KBM-7 (cell line): ENCODE measurements around the gene FAM181B.

ENCODE experiments used
- DNase-seq: peaks from one replicate; pipeline ENCODE4 v3.0.0-alpha.2; 2015
- in situ Hi-C: fragments of 300-500 bp; cut with MboI; formaldehyde crosslinking; loops from 2 replicates; pipeline ENCODE4 v1.14.3; 2020; ENCODE audit warnings: low sequenced_read_pairs, low pct_unique_long_range_greater_than_20kb, mixed read lengths

FAM181B gene, protein sequence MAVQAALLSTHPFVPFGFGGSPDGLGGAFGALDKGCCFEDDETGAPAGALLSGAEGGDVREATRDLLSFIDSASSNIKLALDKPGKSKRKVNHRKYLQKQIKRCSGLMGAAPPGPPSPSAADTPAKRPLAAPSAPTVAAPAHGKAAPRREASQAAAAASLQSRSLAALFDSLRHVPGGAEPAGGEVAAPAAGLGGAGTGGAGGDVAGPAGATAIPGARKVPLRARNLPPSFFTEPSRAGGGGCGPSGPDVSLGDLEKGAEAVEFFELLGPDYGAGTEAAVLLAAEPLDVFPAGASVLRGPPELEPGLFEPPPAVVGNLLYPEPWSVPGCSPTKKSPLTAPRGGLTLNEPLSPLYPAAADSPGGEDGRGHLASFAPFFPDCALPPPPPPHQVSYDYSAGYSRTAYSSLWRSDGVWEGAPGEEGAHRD

DNA sequence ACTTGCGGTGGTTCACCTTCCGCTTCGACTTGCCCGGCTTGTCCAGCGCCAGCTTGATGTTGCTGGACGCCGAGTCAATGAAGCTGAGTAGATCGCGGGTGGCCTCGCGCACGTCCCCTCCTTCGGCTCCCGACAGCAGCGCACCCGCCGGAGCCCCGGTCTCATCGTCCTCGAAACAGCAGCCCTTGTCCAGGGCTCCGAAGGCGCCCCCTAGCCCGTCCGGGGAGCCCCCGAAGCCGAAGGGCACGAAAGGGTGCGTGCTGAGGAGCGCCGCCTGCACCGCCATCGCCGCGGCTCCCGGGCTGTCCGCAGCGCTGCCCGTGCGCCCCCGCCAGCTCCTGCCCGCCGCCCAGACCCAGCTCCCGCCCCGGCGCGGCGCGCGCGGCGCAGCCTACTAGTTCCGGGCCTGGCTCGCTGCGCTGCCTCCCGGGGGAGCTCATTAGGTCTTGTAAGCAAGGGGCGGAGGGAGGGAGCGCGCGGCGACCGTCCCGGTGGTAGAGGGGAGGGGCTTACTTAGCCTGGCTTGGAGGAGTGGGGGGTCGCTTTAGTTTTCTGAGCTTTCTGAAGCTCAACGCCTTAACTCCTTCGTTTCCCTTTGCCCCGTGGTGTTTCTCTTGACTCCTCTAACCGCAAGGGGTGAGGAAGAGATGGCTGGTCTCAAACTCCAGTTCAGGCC, at the start of gene FAM181B:
Gene FAM181B, minus strand, starts transcription at position 421 of the 676 bp plus-strand sequence. Its CDS starts 135 bp downstream, at position 286.
- peak; percentile 57 for DNase-seq
- in situ Hi-C loops, result no loop called here

DNA sequence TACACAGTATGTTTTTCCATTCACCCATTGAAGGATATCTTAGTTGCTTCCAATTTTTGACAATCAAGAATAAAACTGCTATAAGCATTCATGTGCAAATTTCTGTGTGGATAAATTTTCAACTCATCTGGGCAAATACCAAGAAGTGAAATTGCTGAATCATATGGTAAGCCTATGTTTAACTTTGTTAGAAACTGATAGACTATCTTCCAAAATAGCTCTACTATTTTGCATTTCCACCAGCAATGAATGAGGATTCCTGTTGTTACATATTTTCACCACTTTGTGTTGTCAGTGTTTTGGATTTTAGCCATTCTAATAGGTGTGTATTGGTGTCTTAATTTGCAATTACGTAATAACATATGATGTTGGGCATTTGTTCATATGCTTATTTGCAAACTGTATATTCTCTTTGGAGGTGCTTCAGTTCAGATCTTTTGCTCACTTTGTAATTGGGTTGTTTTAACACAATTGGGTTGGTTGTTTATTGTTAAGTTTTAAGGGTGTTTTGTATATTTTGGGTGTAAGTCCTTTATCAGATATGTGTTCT, 49.2 kb upstream of the FAM181B start:
- in situ Hi-C loops, result no loop called here
- no peak for DNase-seq

DNA sequence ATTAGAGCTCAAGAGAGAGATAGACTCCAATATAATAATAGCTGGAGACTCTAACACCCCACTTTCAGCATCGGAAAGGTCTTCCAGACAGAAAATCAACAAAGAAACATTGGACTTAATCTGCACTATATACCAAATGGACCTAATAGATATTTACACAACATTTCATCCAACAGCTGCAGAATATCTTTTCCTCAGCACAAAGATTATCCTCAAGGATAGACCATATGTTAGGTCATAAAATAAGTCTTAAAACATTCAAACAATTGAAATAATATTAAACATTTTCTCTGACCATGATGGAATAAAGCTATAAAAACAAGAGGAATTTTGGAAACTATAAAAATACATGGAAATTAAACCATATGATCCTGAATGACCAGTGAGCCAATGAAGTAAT, 45.1 kb upstream of the FAM181B start:
- in situ Hi-C loops, result no loop called here
- DNase-seq, result no peak

DNA sequence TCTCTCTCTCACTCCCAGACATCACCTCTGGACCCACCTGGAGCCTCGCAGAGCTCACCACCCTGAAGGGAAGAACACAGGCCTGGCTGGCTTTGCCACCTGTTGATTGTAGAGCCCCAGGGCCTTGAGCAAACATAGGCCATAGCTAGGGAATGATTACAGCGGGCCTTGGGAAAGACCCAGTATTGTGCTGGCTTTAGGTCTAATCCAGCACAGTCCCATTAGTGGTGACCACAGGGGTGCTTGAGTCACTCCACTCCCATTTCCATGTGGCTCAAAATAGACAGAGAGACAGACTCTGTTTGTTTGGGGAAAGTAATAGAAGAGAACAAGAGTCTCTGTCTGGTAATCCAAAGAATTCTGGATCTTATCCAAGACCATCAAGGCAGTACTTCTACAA, 42.7 kb upstream of the FAM181B start:
- DNase-seq, result no peak

DNA sequence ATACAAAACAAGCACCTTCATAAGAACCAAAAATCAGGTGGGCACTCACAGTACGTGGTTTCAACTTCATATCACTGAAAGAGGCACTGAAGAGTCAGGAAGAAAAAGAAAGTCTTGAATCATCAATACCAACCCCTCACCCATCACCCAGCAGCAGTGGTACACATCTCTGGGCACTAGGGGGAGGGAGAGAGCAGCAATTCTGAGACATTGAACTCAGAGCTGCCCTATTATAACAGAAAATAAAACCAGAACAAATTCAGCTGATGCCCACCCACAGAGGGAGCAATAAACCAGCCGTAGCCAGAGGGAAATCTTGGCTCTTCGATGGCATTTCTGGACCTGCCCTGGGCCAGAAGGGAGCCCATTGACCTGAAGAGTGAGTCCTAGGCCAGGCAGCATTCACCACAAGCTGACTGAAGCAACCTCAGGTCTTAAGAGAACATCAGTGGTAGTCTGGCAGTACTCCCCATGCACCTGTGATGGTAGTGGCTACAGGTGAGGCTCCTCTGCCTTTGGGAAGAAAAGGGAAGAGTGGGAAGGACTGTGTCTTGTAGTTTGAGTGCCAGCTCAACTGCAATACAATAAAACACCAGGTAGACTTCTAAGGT, 42.2 kb upstream of the FAM181B start:
- in situ Hi-C loops, result no loop called here
- DNase-seq, result peak; percentile 65

More for the DNA sequence above, 42.7 kb upstream of the FAM181B start:
- in situ Hi-C loops, result no loop called here

DNA sequence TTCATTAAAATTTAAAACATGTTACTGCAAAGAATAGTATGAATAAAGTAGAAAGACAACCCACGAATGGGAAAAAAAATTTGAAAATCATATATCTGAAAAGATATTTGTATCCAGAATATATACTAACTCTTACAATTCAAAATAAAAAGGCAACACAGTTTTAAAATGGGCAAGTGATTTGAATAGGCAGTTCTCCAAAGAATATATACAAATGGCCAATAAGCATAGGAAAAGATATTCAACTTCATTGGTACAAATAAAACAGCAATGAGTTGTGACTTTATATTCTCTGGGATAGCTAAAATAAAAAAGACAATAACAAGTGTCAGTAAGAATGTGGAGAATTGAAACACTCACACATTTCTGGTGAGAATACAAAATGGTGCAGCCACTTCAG, 41.6 kb upstream of the FAM181B start:
- in situ Hi-C loops, result no loop called here
- DNase-seq, result no peak

DNA sequence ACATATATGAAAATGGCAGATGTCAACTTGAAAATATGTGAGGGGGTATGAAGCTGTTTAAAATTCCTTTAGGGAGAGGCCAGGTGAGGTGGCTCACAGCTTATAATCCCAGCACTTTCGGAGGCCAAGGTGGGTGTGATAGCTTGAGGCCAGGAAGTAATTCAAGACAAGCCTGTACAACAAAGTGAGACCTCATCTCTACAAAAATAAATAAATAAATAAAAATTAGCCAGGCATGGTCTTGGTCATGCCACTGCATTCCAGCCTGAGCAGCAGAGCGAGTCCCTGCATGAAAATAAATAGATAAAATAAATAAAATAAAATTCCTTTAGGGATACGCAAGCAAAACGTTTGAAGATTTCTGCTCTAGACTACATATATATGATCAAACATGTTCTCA, 38.1 kb upstream of the FAM181B start:
- DNase-seq, result no peak
- in situ Hi-C loops, result no loop called here

DNA sequence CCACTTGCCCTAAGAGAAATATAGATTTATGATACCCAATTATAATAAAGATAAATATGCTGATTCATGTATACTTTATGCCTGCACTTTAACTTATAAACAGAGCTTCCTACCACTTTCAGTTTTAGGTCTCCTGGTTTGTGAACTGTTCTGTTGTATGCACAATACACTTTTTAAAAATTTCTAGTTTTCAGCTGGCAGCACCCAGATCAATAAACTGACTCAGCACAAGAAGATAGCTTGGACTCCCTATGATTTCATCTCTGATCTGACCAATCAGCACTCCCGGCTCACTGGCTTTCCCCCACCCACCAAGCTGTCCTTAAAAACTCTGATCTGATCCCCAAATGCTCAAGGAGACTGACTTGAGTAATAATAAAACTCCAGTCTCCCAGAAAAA, 33.5 kb upstream of the FAM181B start:
- in situ Hi-C loops, result no loop called here
- DNase-seq, result no peak

DNA sequence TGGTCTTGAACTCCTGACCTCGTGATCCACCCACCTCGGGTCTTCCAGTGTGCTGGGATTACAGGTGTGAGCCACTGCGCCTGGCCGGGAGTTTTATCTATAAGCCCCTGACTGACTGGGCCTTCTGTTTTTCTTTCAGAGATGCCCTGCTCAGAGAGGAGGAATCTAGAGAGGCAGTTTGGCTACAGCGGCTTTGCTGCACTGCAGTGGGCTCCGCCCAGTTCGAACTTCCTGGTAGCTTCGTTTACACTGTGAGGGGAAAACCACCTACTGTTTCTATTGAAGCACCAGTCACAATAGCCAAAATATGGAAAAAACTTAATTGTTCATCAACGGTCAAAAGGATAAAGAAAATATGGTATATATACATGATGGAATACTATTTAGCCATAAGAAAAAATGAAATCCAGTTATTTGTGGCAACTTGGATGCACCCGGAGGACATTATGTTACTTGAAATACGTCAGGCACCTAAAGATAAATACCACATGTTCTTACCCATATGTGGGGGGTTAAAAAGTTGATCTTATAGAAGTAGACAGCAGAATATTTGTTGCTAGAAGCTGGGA, 31.9 kb upstream of the FAM181B start:
- in situ Hi-C loops, result no loop called here
- DNase-seq, result no peak

DNA sequence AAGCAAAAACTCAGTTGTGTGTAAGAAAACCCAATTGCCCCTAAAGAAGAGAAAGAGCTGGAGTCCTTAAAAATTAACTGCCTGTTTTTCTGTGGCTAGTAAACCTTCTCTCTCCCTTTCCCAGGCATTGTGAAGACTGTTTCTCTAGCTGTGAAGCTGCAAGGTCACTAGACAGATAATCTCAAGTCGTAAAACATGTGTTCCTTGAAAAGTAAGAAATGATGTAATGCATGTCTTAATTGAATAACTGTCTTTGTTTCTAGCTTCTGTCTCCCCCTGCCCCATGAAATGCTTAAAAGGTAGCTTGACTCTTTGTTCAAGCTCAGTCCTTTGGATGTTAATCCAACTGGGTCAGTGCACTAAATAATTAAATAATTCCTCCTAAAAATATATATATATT, 29.5 kb upstream of the FAM181B start:
- in situ Hi-C loops, result no loop called here

DNA sequence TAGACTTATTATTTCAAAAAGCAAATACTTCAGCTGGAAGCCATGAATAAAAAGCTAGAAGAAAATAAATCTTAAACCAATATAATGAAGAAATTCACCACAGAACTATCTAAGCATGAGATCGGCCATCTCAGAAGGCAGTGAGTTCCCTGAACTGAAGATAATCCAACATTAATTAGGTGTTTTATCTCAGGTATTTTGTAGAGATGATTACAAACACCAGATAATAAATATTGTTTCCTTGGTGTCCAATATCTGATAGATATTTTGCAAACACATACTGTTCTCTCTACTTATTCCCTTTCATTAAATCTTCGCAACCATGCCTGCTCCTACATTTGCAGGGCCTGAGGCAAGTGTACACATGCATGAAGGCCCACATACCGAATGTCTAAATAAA, 26.0 kb upstream of the FAM181B start:
- in situ Hi-C loops, result no loop called here

More for the DNA sequence above, 29.5 kb upstream of the FAM181B start:
- no peak for DNase-seq

DNA sequence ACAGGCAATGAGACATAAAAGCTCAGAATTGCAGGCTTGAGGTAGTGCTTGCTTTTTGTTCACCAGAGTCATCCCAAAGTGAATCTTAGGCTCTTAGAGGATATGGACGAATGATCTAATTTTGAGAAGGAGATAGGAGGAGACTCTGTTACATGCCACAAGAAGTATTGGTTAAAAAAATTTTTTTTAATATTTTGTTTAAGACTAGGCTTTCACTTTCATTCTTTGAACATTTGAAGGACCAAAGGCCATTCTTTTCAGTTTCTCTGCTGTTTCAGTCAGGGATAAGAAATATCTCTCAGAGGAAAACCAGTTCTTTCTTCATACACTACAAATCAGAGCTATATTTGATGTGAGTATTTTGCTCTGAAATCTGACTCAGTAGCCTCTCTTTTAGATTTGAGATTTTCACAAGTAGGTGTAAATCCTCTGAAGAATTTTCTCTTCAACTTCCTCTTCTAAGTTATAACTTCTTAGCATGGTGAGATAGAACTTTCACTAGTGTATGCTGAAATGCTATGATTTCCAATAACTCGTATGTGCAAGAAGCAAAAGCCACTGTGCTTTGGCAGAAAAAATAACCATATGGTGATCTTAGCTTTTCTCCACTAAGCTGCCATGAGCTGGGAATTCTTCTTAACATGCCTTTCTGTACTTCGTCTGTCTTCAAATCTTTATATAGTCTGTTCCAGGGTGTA, 24.1 kb upstream of the FAM181B start:
- in situ Hi-C loops, result no loop called here
- DNase-seq, result no peak

More for the DNA sequence above, 26.0 kb upstream of the FAM181B start:
- no peak for DNase-seq

DNA sequence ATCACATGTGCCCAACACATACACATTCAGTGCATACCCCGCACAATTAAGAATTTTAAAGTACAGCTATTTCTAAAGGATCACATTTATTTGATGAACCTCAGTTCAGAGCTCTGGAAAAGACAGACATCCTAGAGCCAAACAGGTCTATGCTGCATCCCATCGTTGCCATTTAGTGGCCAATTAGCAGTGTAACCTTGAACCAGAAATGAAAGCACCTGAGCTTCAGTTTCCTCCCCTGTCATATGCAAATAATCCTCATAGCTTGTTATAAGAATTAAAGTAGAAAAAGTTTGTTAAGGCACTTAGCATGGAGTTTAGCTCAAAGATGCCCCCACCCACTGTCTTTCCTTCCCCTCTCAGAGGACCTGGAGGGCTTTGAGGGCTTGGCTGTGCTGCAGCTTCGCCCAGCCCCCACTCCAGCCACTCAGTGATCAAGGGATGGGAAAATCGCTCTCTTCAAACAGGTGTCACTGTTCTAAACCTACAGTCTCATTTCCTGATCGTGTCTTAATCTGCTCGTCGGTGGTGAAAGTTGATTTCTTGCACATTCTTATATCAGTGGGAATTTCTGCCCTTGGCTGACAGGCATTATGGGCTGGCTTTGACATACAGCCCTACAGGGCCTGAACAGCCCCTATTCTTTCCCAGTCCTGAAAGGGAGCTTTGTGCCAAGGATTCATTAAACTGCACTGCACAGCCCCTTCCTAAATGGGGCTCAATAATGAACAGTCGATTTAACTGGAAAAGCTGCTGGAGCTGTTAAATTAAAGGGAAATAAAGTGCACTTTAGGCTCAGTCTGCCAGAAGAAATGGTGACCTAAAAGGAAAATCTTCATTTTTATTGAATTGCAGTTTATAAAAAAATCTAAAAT, 23.3 kb upstream of the FAM181B start:
- no peak for DNase-seq
- in situ Hi-C loops, result no loop called here

DNA sequence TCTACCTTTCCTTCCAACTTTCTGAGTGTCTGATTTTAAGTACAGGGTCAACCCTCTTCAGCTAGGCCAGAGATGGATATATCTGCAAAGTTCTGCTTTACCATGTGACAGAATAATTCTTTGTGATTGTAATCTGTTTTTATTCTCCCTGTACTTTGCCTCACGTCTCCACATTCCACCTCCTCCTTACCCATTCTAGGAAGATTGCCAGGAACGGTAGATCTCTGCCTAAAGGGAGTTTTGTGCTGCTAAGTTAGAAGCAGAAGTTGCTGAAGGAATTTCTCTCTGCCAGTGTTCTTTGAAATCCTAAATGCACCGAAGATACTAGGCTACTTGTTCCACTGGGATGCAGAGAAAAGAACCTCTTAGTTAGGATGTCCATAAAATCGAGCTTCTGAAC, 20.7 kb upstream of the FAM181B start:
- in situ Hi-C loops, result no loop called here
- no peak for DNase-seq

DNA sequence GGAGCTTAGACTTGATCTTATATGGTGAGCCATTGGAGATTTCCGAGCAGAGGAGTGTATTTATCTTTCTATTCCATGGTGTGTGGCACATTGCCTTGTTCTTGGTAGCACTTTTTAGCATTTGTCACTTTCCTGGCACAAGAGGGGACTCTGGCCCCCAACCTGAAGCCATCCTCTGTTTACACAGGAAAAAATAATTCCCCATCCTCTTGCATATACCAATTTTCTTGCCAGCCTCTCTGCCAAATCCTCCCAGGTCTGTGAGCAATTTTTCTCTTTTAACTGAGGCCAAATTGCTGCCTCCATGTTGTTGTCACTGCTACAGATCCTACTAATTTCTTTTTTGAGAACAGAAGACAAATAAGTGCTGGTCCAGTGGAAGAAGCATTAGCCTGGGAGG, 20.3 kb upstream of the FAM181B start:
- in situ Hi-C loops, result no loop called here
- no peak for DNase-seq

DNA sequence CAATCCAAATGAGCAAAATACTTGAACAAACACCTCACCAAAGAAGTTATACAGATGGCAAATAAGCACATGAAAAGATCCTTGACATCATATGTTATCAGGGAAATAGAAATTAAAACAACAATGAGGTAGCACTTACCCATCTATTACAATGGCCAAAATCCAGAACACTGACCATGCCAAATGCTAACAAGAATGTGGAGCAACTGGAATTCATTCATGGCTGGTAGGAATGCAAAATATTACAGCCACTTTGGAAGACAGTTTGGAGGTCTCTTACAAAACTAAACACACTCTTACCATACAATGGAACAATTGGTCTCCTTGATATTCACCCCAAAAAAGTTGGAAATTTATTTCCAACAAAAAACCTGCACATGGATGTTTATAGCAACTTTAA, 19.1 kb upstream of the FAM181B start:
- no peak for DNase-seq
- in situ Hi-C loops, result no loop called here

DNA sequence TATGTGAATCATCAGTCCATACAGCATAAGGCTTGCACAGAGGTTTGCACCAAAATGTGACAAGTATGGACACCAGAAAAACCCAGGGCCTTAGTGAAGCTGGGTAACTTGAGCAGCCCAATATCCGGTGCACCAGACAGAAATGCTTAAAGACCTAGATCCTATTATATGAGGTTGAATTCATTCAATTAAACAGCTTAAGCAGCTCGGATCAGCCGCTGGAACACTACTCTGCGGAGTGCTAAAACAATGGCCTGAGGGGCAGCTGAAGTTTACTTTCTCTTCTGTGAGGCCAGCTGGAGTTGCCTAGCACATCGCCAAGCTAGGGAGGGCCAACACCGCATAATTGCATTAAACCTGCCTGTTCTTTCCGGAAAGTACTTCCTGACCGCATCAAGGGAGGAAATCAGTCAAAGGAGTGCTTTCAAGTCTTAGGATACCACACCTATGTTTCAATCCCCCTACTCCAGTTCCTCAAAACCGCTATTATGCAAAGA, 17.0 kb upstream of the FAM181B start:
- in situ Hi-C loops, result no loop called here
- DNase-seq, result peak; percentile 40

DNA sequence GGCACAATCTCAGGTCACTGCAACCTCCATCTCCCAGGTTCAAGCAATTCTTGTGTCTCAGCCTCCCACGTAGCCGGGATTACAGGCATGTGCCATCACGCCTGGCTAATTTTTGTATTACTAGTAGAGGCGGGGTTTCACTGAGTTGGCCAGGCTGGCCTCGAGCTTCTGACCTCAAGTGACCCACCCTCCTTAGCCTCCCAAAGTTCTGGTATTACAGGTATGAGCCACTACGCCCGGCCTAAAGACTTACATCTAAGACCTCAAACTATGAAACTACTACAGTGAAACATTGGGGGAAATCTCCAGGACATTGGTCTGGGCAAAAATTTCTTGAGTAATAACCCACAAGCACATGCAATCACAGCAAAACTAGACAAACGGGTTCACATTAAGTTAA, 13.8 kb upstream of the FAM181B start:
- in situ Hi-C loops, result no loop called here
- DNase-seq, result no peak
